NT2/D1 (cell line): ENCODE results near the gene EPB41L3.

ENCODE experiments used
- SUZ12 ChIP-seq: IDR thresholded peaks from 2 replicates; pipeline ENCODE4 v1.6.1; 2011; ENCODE audit not compliant: insufficient read length, insufficient read depth; ENCODE audit errors: extremely low read depth
- YY1 ChIP-seq: IDR thresholded peaks from 2 replicates; pipeline ENCODE4 v1.6.1; 2011; ENCODE audit not compliant: insufficient read length, insufficient read depth

- TF ChIP-seq YY1 (no peak), SUZ12 (no peak)
These were observed 62.2 kb downstream of the EPB41L3 start for GRCh38 chr18:5481621-5482020.
